GM12865 (cell line): ENCODE results near the gene SATB1.

Experiments
- DNase-seq: peaks from one replicate; pipeline ENCODE4 v3.0.0; 2010; ENCODE audit warnings: low read depth
- H3K4me3 ChIP-seq: 2 replicates; pipeline ENCODE4 v1.5.1; 2011; ENCODE audit warnings: mild to moderate bottlenecking, low read depth, low read length, control low read depth
- CTCF ChIP-seq: IDR thresholded peaks from 2 replicates; pipeline ENCODE4 v1.5.1; 2011; ENCODE audit warnings: low read length, control low read depth, low read depth, inconsistent platforms; ENCODE audit not compliant: insufficient read depth; ENCODE audit errors: missing control alignments

SATB1 gene

GRCh38 chr3:18415167-18415566 lies 10.0 kb downstream of the SATB1 start:
- DNase-seq: no peak
- TF ChIP-seq CTCF: no peak
- no peak overlapping the region for H3K4me3 ChIP-seq

- DNase-seq: no peak
- TF ChIP-seq CTCF: no peak
- H3K4me3 ChIP-seq: no peak overlapping the region
Measured at GRCh38 chr3:18412684-18413083, 12.5 kb downstream of the SATB1 start.

GRCh38 chr3:18411541-18411940 lies 13.6 kb downstream of the SATB1 start:
- no peak for DNase-seq
- no peak for TF ChIP-seq CTCF
- H3K4me3 ChIP-seq: no peak overlapping the region

- H3K4me3 ChIP-seq: no peak overlapping the region
- no peak for TF ChIP-seq CTCF
- no peak for DNase-seq
Measured at GRCh38 chr3:18410205-18410604, 14.9 kb downstream of the SATB1 start.

- no peak overlapping the region for H3K4me3 ChIP-seq
- no peak for DNase-seq
- TF ChIP-seq CTCF: no peak
Measured at GRCh38 chr3:18409266-18409665, 15.9 kb downstream of the SATB1 start.

- no peak for TF ChIP-seq CTCF
- DNase-seq: no peak
- H3K4me3 ChIP-seq: no peak overlapping the region
Measured at GRCh38 chr3:18405141-18405540, 20.0 kb downstream of the SATB1 start.

- no peak overlapping the region for H3K4me3 ChIP-seq
- TF ChIP-seq CTCF: no peak
- no peak for DNase-seq
Measured at GRCh38 chr3:18403061-18403460, 22.1 kb downstream of the SATB1 start.
